ENCODE data around the gene TRNP1.

TRNP1 gene

DNA sequence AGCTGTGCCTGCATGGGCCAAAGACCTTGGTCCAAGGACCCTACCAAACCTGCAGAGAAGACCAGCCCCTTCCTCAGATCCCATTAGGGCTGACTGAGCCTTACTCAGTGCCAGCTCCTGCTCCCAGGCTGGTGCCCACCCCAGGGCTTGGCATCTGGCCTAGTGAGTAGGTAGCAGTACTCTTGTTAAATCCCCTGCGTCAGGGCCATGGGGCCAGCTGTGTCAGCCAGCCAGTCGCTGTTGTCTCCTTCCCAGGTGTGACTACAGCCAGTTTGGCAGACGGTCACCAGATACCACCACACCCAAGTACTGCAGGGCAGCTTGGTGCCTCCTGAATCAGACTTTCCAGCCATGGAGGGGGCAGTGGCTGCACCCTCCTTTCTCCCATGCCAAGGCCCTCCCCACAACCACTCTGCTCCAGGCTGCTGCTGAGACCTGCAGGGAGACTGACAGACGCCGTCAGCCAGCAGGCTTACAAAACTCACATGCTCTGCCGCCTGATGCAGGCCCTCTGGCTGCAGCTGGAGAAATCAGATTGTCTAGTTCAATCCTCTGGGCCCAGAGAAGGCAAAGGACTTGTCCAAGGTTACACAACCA, 16.2 kb downstream of the TRNP1 start:
- no peak overlapping the region for H3K4me3 ChIP-seq (ENCODE audit: low read depth, low read length)
- TF ChIP-seq CTCF (IDR thresholded peaks at IDR 0.05; ENCODE audit: borderline replicate concordance, insufficient read depth, low read depth, low read length), result no peak

GRCh38 chr1:27010226-27010994, 16.9 kb downstream of the TRNP1 start:
- H3K4me3 ChIP-seq (ENCODE audit: low read depth, low read length), result no peak overlapping the region
- no peak for TF ChIP-seq CTCF (IDR thresholded peaks at IDR 0.05; ENCODE audit: borderline replicate concordance, insufficient read depth, low read depth, low read length)

GRCh38 chr1:27011058-27011764, 17.7 kb downstream of the TRNP1 start:
- no peak for TF ChIP-seq CTCF (IDR thresholded peaks at IDR 0.05; ENCODE audit: borderline replicate concordance, insufficient read depth, low read depth, low read length)
- no peak overlapping the region for H3K4me3 ChIP-seq (ENCODE audit: low read depth, low read length)

GRCh38 chr1:27011976-27012563, 18.6 kb downstream of the TRNP1 start:
- no peak overlapping the region for H3K4me3 ChIP-seq (ENCODE audit: low read depth, low read length)

DNA sequence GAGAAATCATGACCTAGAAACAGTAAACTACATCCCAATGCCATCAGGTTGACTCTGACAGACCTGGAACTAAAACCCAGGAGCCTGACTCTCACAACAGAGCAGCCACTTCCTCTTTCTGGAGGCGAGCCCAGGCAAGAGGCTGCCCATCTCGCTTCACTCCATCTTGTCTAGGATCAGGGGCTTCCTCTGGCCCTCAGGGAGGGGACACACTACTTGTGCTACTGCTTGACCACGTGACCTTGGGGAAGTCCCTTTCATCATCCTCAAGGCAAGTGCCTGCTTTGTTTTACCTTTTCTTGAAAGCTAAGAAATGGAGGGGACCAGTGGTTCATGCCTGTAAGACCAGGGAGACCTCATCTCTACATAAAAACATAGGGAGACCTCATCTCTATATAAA, 21.8 kb downstream of the TRNP1 start:
- H3K4me3 ChIP-seq (ENCODE audit: low read depth, low read length), result no peak overlapping the region
- no peak for TF ChIP-seq CTCF (IDR thresholded peaks at IDR 0.05; ENCODE audit: borderline replicate concordance, insufficient read depth, low read depth, low read length)

More at GRCh38 chr1:27011976-27012563, 18.6 kb downstream of the TRNP1 start:
- TF ChIP-seq CTCF (IDR thresholded peaks at IDR 0.05; ENCODE audit: borderline replicate concordance, insufficient read depth, low read depth, low read length), result no peak

DNA sequence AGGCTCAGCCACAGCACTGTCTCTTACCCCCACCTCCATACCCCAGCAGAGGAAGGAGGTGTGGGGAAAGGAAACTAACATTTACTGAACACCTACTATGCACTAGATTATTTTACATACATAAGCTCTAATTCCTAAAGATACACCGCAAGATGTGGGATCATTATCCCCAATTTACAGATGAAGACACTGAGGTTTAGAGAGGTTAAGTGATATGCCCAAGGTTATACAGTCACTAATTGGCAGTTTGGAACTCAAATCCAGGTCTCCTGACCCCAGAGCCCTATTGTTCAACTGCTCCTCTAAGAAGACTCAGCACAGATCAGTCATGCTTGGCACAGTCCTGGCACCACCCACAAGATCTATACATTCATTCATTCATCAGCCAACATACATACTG, 22.9 kb downstream of the TRNP1 start:
- H3K4me3 ChIP-seq (ENCODE audit: low read depth, low read length), result no peak overlapping the region
- no peak for TF ChIP-seq CTCF (IDR thresholded peaks at IDR 0.05; ENCODE audit: borderline replicate concordance, insufficient read depth, low read depth, low read length)
